Measurements from ENCODE around the gene GTF2H2C_2.
"Not testable (repeated sequence)": the region's sequence is repeated elsewhere in the genome, so short reads cannot be mapped to it uniquely, and the experiment has no call there.

The GTF2H2C_2 gene

DNA sequence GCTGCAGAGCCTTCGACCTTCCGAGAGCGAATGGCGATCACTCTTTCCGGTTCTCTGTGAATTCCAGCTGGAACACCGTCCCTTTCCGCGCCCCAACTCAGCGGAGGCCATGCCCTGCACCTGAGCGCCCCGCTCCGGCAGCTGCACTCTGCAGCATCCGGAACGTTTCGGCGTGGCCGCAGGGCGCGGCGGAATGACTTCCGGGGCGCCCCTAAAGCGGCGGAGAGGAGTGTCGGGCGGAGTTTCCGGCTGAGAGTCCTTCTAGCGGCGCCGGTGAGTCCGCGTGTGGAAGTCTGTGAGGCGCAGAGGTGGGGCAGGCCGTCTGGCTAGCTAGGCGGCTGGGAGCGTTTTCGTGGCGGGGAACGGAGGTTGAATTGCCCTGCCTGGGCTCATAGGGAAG is at the start of gene GTF2H2C_2:
GTF2H2C_2 (plus strand) TSS at position 252 of the 400 bp plus-strand sequence.
- DNase-seq, result not testable (repeated sequence)

DNA sequence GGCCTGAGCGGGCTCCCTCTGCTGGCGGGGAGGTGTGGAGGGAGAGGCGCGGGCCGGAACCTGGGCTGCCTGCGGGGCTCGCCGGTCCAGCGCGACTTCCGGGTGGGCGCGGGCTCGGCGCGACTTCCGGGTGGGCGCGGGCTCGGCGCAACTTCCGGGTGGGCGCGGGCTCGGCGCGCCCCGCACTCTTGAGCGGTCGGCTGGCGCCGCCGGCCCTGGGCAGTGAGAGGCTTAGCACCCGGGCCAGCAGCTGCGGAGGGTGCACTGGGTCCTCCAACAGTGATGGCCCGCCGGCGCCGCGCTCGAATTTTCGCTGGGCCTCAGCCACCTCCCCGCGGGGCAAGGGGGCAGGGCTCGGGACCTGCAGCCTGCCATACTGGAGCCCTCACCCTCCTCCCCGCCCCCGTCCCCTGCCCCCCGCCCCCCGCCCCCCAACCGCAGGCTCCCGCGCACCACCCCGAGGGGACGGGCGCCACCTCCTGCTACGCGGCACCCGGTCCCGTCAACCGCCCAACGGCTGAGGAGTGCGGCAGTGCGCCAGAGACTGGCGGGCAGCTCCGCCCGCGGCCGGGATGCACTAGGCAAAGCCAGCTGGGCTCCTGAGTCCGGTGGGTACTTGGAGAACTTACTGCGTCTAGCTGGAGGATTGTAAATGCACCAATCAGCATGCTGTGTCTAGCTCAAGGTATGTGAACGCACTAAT is 14.0 kb upstream of the GTF2H2C_2 start:
- not testable (repeated sequence) for DNase-seq

DNA sequence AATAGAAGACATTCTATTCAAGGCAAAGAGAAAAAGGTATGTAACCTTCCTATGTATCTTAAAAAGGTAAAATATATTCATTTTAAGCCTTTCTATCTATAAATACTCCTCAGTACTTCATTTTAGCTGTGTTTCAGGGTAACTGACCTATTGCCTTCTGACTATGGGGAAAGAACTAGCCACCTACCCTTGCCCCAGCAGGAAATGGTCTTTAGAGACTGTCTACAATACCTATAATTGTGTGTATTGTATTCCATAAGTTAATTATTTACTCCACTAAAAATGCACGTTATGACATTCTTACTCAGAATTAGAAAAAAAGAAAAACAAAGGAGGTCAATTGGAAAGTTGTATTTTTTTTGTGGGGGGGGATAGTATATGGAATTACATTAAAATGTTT is 6.2 kb downstream of the GTF2H2C_2 start:
- DNase-seq, result not testable (repeated sequence)

DNA sequence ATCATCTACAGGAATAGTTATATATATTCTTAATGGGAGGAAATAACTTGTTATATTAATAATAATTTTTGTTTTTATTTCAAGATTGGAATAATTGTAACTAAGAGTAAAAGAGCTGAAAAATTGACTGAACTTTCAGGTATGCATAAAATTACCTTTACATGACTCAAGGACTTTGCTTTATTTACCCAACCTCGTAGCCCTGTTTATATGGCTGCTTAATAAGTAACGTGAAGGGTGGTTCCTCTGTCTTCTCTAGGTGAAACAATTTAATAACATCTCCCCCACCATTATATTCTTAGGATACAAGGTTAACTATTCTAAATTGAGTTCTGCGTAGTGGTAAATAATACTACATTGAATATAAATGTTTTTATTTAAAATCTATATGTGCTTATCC is 8.0 kb downstream of the GTF2H2C_2 start:
- not testable (repeated sequence) for DNase-seq

DNA sequence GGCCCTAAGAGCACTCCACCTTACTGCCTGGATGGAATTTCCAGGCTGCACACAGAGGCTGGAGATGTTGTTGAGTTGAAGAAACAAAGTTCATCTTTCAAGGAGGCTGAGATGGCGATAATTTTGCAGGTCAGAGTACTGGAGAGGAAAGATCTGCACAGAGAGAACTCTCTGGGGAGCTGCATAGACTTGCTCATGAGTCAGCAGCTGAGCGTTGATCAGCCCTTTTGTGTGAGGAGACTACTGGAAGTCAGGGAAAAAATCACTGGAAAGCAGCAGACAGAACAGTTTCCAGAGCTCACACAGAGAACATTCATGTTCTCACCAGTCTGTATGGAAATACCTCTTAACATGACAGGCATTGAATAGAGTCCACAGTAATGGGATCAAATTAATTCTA is 23.4 kb downstream of the GTF2H2C_2 start:
- not testable (repeated sequence) for DNase-seq

DNA sequence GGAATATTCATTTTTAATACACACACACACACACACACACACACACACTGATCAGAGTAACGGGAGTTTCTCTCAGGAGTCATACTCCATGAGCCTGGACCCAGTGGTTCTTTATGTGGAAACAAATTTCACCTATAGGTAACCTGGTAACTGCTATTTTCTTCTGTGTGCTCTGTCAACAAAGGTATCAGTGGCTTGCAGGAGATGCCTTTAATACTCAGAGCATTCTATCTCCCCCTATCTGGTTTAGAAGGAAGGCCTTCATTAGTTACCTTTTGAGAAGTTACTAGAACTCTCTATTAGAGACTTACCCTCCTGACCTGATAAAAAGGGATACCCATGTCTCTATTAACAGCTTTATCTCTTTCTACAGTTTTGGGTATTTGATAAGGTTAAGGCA is 34.4 kb downstream of the GTF2H2C_2 start:
- DNase-seq, result not testable (repeated sequence)

DNA sequence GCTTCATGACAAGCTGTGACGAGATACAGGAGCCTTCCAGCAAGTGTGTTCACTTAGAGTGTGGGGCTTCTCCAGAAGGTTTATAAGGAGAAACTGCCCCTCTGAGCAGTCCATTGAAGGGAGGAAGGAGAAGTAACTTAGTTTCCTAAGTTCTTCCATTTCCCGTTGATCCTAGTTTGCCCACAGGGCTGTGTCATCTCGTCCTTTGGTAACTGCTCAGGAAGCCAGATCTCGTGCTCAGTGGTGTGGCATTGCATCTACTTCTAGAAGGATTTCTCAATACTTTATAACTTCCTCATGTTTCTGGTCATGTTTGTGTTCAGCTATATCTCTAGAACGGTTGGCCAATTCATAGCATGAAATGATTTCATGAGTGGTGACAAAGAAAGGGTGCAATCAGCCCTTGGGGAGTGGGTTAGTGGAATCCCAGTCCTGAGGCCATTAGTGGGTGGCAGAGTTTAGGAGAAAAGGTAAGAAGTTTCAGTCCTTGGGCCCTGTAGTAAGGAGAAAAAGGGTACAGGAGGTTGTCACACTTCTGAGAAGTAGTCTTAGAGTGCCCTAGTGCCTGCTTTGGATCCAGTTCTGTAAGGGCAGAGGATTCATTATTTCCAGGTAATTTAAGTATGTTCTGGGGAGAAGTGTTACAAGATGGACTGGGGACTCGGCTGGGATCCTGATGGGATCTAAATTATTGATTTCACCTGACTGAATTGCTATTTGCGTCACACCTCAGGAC is 36.2 kb downstream of the GTF2H2C_2 start:
- not testable (repeated sequence) for DNase-seq

DNA sequence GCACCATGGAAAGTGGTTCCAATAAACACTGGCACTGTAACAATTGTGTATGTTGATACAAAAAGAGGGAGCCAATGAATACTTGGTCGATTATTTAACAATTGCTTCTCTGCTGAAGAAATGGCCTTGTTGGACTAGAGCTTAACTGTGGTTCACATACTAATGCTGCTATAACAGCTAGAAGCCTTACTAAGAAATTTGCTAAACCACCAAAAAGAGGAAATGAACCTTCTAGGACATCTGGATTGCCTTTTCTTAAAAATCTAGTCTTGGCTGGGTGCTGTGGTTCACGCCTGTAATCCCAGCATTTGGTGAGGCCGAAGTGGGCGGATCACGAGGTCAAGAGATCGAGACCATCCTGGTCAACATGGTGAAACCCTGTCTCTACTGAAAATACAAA is 41.9 kb downstream of the GTF2H2C_2 start:
- not testable (repeated sequence) for DNase-seq

DNA sequence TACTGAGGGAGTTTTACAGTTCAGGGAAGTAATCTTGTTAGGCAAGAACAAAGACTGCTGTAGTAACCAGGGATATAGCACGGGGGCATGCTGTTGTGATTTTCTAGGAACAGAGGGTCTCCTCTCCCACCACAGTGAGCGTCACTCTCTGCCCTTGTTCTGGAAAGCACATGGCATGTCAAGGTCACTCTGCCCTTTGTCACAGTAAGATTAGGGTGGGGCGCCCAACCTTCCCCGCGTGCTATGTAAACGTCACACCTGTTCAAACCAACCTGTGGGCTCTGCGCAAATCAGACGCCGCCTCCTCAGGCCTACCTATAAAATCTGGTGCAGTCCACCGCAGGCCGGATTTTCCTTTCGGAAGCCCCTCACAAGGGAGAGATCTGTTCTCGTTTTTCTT is 44.0 kb downstream of the GTF2H2C_2 start:
- DNase-seq, result not testable (repeated sequence)

DNA sequence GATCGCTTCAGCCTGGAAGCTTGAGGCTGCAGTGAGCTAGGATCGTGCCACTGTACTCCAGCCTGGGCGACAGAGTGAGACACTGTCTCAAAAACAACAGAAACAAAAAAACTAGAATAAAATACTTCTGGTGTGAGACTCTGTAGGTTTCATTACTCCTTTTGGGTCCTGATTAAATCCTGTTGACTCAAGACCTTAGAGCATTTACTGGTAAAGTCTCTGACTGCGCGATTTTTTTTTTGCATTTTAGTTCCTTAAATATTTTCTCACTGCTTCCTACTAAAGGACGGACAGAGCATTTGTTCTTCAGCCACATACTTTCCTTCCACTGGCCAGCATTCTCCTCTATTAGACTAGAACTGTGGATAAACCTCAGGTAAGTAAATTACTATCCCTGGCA is 46.8 kb downstream of the GTF2H2C_2 start:
- DNase-seq, result not testable (repeated sequence)

DNA sequence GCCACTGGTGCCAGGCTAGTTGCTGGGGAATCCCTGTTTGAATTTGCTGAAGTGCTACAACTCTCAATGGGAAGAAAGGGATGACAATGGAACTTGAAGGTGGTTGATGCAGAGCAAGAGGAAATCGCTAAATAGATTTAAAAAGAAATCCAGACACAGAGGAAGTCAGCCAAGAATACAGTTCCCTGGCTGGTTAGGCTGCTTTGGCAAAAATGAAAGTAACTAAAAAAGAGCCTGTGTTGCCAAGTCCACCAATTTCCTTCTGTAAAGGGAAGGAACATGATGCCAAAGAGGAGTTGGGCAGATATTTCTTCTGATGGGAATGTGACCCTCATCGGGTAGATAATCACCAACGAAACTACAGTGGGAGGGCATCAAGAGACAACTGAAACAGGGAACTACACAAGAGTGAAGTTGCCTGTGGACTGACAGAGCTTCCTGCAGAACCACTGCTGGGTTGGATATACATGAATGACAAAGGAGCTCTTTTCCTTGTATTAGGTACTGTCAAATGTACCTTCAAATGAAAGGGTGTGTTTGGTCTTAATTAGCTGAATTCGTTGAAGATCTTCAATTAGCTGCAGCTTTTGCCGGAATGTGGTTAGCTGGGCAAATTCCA is 49.0 kb downstream of the GTF2H2C_2 start:
- DNase-seq, result not testable (repeated sequence)

DNA sequence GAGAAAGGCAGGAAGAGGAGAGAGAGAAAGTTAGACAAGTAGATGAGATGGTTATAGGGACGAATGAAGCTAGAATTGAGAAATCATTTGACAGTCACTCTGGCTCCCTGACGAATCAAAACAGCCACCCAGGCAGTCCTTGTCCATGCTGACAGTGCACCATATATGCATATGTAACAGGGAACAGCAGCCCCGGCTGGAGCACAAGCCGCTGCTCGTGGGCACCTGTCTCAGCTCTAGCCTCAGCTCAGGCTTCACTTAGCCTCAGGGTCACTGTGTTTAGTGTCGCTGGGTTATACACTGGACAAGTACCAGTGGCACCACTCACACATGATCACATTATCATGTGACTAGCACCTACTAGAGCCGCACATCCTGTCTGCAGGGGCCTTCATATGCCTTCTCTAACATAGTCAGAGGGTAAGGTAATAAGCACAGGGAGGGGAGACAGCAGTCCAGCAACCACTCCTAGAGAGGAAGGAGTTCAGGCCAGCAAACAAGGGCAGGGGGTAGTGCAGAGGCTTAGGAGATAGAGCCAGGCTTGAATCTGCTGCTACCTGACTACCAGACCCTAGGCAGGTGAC is 54.9 kb downstream of the GTF2H2C_2 start:
- DNase-seq, result not testable (repeated sequence)
